ENCODE data around the gene CASZ1. TPM values are rescaled to one million over a fixed set of nuclear protein-coding genes. Genes with fewer than 3 reads are reported as not detected.
A peak's percentile ranks its signal among the peaks of the same experiment; 100 is the strongest.

CASZ1 gene
- total RNA-seq, 4 donors from 2014 or later: 39.1 to 215 (median 115) TPM

GRCh38 chr1:10799726-10800125 is 3.3 kb upstream of the CASZ1 start:
- DNase-seq: no peak
- Histone ChIP-seq H3K27me3 (peaks cover 12% of the 10 kb centered on the region), H3K4me1 (peaks cover 0 to 32% (median 20%) of the 10 kb centered on the region in 4 donors), H3K9me3 (no peaks in the 10 kb centered on the region), H3K36me3 (no peaks in the 10 kb centered on the region), H3K4me3 (no peak overlapping the region), H3K27ac (no peak overlapping the region)
- TF ChIP-seq POLR2AphosphoS5 (IDR thresholded peaks at IDR 0.05) (no peak), EP300 (IDR thresholded peaks at IDR 0.05; ENCODE audit: low read depth) (no peak), CTCF (IDR thresholded peaks at IDR 0.05) (no peak), POLR2A (IDR thresholded peaks at IDR 0.05) (no peak)
- in situ Hi-C loops (cut with MboI; ENCODE audit: low pct_ligation_motif_present in 1 of 4, low pct_unique_long_range_greater_than_20kb in 1 of 4, low sequenced_read_pairs in 3 of 4) (no loop called here), intact Hi-C loops (cut with DNase I; ENCODE audit: low total_unique reads) (loop anchor here (10.0 kb wide), 2 partner anchors 65 to 145 kb away; no protein-coding TSS in a partner anchor)
- WGBS, 2 donors (ENCODE audit: low coverage in 1 of 2): 33 to 45% methylated on average over 6 of the region's 6 CpGs

- 0% methylated on average over 2 to 35 of the region's 41 CpGs for WGBS, 2 donors (ENCODE audit: low coverage in 1 of 2)
- no peaks in the 10 kb centered on the region for H3K9me3 ChIP-seq
- peaks cover 0 to 54% (median 26%) of the 10 kb centered on the region in 4 donors for H3K4me1 ChIP-seq
- H3K4me3 ChIP-seq: peak overlapping the region; percentile 47 to 89 (median 70)
- no peak for TF ChIP-seq POLR2AphosphoS5 (IDR thresholded peaks at IDR 0.05)
- TF ChIP-seq POLR2A (IDR thresholded peaks at IDR 0.05): peak; percentile 49
- in situ Hi-C loops (cut with MboI; ENCODE audit: low pct_ligation_motif_present in 1 of 4, low pct_unique_long_range_greater_than_20kb in 1 of 4, low sequenced_read_pairs in 3 of 4) (no loop called here), intact Hi-C loops (cut with DNase I; ENCODE audit: low total_unique reads) (loop anchor here (10.0 kb wide), 2 partner anchors 61 to 141 kb away; no protein-coding TSS in a partner anchor)
- H3K27me3 ChIP-seq: peaks cover 32% of the 10 kb centered on the region
- H3K27ac ChIP-seq: peak overlapping the region; percentile 90 to 97 (median 95)
- DNase-seq: peak; percentile 42
- H3K36me3 ChIP-seq: no peaks in the 10 kb centered on the region
Measured at GRCh38 chr1:10795276-10796021, 997 bp downstream of the CASZ1 start.

- Histone ChIP-seq H3K27me3 (peaks cover 33% of the 10 kb centered on the region), H3K4me3 (peak overlapping the region; percentile 47 to 89 (median 70)), H3K9me3 (no peaks in the 10 kb centered on the region), H3K4me1 (peaks cover 0 to 61% (median 26%) of the 10 kb centered on the region in 4 donors), H3K36me3 (no peaks in the 10 kb centered on the region), H3K27ac (peak overlapping the region; percentile 90 to 97 (median 95))
- no peak for TF ChIP-seq POLR2A (IDR thresholded peaks at IDR 0.05)
- no peak for TF ChIP-seq POLR2AphosphoS5 (IDR thresholded peaks at IDR 0.05)
- no peak for TF ChIP-seq CTCF (IDR thresholded peaks at IDR 0.05)
- TF ChIP-seq EP300 (IDR thresholded peaks at IDR 0.05; ENCODE audit: low read depth): no peak
- 0 to 4% methylated on average over 4 to 55 of the region's 58 CpGs for WGBS, 2 donors (ENCODE audit: low coverage in 1 of 2)
- no peak for DNase-seq
- in situ Hi-C loops (cut with MboI; ENCODE audit: low pct_ligation_motif_present in 1 of 4, low pct_unique_long_range_greater_than_20kb in 1 of 4, low sequenced_read_pairs in 3 of 4): no loop called here
- intact Hi-C loops (cut with DNase I; ENCODE audit: low total_unique reads): loop anchor here (10.0 kb wide), 2 partner anchors 60 to 140 kb away; no protein-coding TSS in a partner anchor
Measured at GRCh38 chr1:10794724-10795275, 1.6 kb downstream of the CASZ1 start.

GRCh38 chr1:10793129-10793651 is 3.3 kb downstream of the CASZ1 start:
- Histone ChIP-seq H3K9me3 (no peaks in the 10 kb centered on the region), H3K36me3 (no peaks in the 10 kb centered on the region), H3K4me1 (peaks cover 0 to 77% (median 34%) of the 10 kb centered on the region in 4 donors), H3K4me3 (peak overlapping the region; percentile 47 to 89 (median 70)), H3K27ac (peak overlapping the region; percentile 90 to 97 (median 95)), H3K27me3 (peaks cover 41% of the 10 kb centered on the region)
- peak; percentile 80 for DNase-seq
- TF ChIP-seq CTCF (IDR thresholded peaks at IDR 0.05) (no peak), POLR2AphosphoS5 (IDR thresholded peaks at IDR 0.05) (peak; percentile 24 to 79 (median 63))
- in situ Hi-C loops (cut with MboI; ENCODE audit: low pct_ligation_motif_present in 1 of 4, low pct_unique_long_range_greater_than_20kb in 1 of 4, low sequenced_read_pairs in 3 of 4): no loop called here
- intact Hi-C loops (cut with DNase I; ENCODE audit: low total_unique reads): loop anchor here (2.0 to 10.0 kb wide), 3 partner anchors 58 to 138 kb away; no protein-coding TSS in a partner anchor
- 0 to 5% methylated on average over 7 to 9 of the region's 9 CpGs for WGBS, 2 donors (ENCODE audit: low coverage in 1 of 2)
